K562 (cell line): ENCODE data around the gene HPS4. TPM values are rescaled to one million over a fixed set of nuclear protein-coding genes. Genes with fewer than 3 reads are reported as not detected.

Experiments used
- BMI1 ChIP-seq: fragments of 150-350 bp; IDR thresholded peaks from 2 replicates; pipeline ENCODE4 v1.6.1; 2014; ENCODE audit warnings: low read length
- CBFA2T2 ChIP-seq: fragments of 450-650 bp; conservative IDR thresholded peaks from 2 replicates; pipeline ENCODE4 v1.6.1; 2017; ENCODE audit warnings: mild to moderate bottlenecking
- DACH1 ChIP-seq: fragments of 450-650 bp; IDR thresholded peaks from 2 replicates; pipeline ENCODE4 v1.6.1; 2018; ENCODE audit not compliant: partially characterized antibody
- FOXK1 ChIP-seq: sonication (generic); formaldehyde crosslinking; IDR thresholded peaks from 2 replicates; pipeline ENCODE4 v1.8.0; 2022; ENCODE audit warnings: missing genetic modification reagents, mild to moderate bottlenecking, borderline replicate concordance
- GTF2B ChIP-seq: IDR thresholded peaks from 2 replicates; pipeline ENCODE4 v1.6.1; 2011; ENCODE audit not compliant: insufficient read length; ENCODE audit errors: extremely low read depth
- HNRNPK ChIP-seq: fragments of 200-400 bp; formaldehyde crosslinking; IDR thresholded peaks from one replicate; pipeline ENCODE4 v1.6.1; 2018; ENCODE audit warnings: mild to moderate bottlenecking, low read depth, low read length; ENCODE audit not compliant: poor library complexity, severe bottlenecking
- MCM7 ChIP-seq, 2 experiments: fragments of 450-650 bp; IDR thresholded peaks; 2 replicates each; pipeline ENCODE4 v1.6.1; 2016 to 2018
- MTA2 ChIP-seq: fragments of 450-650 bp; IDR thresholded peaks from 2 replicates; pipeline ENCODE4 v1.6.1; 2016; ENCODE audit warnings: low read depth
- NCOA2 ChIP-seq, 2 experiments: fragments of 450-650 bp; IDR thresholded peaks; 2 replicates each; pipeline ENCODE4 v1.6.1; 2018; ENCODE audit warnings: mild to moderate bottlenecking in 2 of 2, moderate library complexity in 1 of 2; ENCODE audit not compliant: partially characterized antibody in 2 of 2
- RAD21 ChIP-seq, 2 experiments: fragments of 250-450 bp in 1 of 2; fragments of 450-650 bp in 1 of 2; sonication (Bioruptor Pico) in 1 of 2; formaldehyde crosslinking in 1 of 2; IDR thresholded peaks in 1 of 2; conservative IDR thresholded peaks in 1 of 2; 2 replicates each; pipeline versions ENCODE4 v1.4.0 to v1.8.0; 2020 to 2022; ENCODE audit warnings: mild to moderate bottlenecking in 2 of 2, moderate library complexity in 1 of 2
- RFX1 ChIP-seq: fragments of 450-650 bp; IDR thresholded peaks from 2 replicates; pipeline ENCODE4 v1.6.1; 2016; ENCODE audit warnings: mild to moderate bottlenecking, moderate library complexity
- TCF7 ChIP-seq: sonication (generic); IDR thresholded peaks from 2 replicates; pipeline ENCODE4 v1.6.1; 2016; ENCODE audit warnings: antibody characterized with exemption, borderline replicate concordance
- TCF7L2 ChIP-seq: fragments of 150-350 bp; IDR thresholded peaks from 2 replicates; pipeline ENCODE4 v1.6.1; 2016; ENCODE audit warnings: low read depth, mild to moderate bottlenecking, low read length, moderate library complexity
- ZNF165 ChIP-seq: fragments of 250-450 bp; sonication (Bioruptor Pico); IDR thresholded peaks from 2 replicates; pipeline ENCODE4 v1.4.0; 2020; ENCODE audit warnings: borderline replicate concordance
- polyA plus RNA-seq, 8 experiments: library from polyadenylated mRNA; depleted of rRNA in 4 of 8; stranded (reverse) in 5 of 8; unstranded in 3 of 8; fragments of >200 nt; fragmentation: Nextera tagmentation in 2 of 8; fragmentation: Illumina TruSeq in 1 of 8; extraction: Ambion mirVana in 2 of 8; extraction: Trizol in 1 of 8; gene quantifications; 2 replicates each; pipeline versions ENCODE4 v1.2.1 to v1.2.3, GENCODE V29; 2011 to 2014; ENCODE audit warnings: inconsistent platforms in 1 of 8, missing spikeins in 1 of 8
- total RNA-seq, 7 experiments: library from RNA; depleted of rRNA in 6 of 7; stranded (reverse); fragments of >200 nt in 6 of 7; fragmentation: Illumina TruSeq in 2 of 7; extraction: Trizol in 2 of 7; gene quantifications; 2 replicates each; pipeline versions ENCODE4 v1.2.1 to v1.2.3, GENCODE V29; 2011 to 2021; ENCODE audit warnings: low replicate concordance in 1 of 7
- TF ChIP-seq, protein P1 (sequence below), 2 experiments: fragments of 450-650 bp in 1 of 2; sonication (generic) in 1 of 2; formaldehyde crosslinking in 1 of 2; IDR thresholded peaks in 1 of 2; conservative IDR thresholded peaks in 1 of 2; 2 replicates each; pipeline versions ENCODE4 v1.6.1 to v1.8.1; 2016 to 2023; ENCODE audit warnings: mild to moderate bottlenecking in 2 of 2, moderate library complexity in 2 of 2, inconsistent platforms in 1 of 2, missing genetic modification reagents in 1 of 2
- TF ChIP-seq, protein P2 (sequence below), 2 experiments: IDR thresholded peaks in 1 of 2; conservative IDR thresholded peaks in 1 of 2; 2 replicates each; pipeline ENCODE4 v1.6.1; 2016; ENCODE audit warnings: low read depth in 2 of 2, mild to moderate bottlenecking in 1 of 2, missing compliant biosample characterization in 1 of 2, missing genetic modification characterization in 1 of 2, moderate library complexity in 1 of 2

Gene HPS4
- total and polyA plus RNA-seq, 9 of the 15 experiments (the other 6 are each of a cell fraction or from before 2014, with no cell fraction given), result 12.8 to 29.2 (median 25.3) TPM

- TF ChIP-seq FOXK1 (CRISPR knock-in tag) (no peak), MTA2 (peak; percentile 84), TCF7L2 (no peak), DACH1 (no peak), ZNF165 (CRISPR knock-in tag) (no peak), TCF7 (peak; percentile 58; the same call in 1 of the 2 replicates), NCOA2 (IDR thresholded peaks at IDR 0.05; ENCODE audit: partially characterized antibody in 2 of 2) (peak; percentile 52 to 59), HNRNPK (no peak), BMI1 (no peak), MCM7 (IDR thresholded peaks at IDR 0.05) (no peak), RFX1 (no peak), RAD21 (CRISPR knock-in tag; conservative IDR thresholded peaks at IDR 0.05 in 1 of 2, IDR thresholded peaks at IDR 0.05 in 1 of 2) (peak in 1 of 2 experiments; percentile 23; a peak in 1 of 4 replicates), GTF2B (no peak), CBFA2T2 (peak; percentile 83)
- TF ChIP-seq, protein P1, sequence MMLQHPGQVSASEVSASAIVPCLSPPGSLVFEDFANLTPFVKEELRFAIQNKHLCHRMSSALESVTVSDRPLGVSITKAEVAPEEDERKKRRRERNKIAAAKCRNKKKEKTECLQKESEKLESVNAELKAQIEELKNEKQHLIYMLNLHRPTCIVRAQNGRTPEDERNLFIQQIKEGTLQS (IDR thresholded peaks at IDR 0.05), result peak; percentile 63
- TF ChIP-seq, protein P1 (CRISPR knock-in tag; conservative IDR thresholded peaks at IDR 0.05), result no peak
- TF ChIP-seq, protein P2, sequence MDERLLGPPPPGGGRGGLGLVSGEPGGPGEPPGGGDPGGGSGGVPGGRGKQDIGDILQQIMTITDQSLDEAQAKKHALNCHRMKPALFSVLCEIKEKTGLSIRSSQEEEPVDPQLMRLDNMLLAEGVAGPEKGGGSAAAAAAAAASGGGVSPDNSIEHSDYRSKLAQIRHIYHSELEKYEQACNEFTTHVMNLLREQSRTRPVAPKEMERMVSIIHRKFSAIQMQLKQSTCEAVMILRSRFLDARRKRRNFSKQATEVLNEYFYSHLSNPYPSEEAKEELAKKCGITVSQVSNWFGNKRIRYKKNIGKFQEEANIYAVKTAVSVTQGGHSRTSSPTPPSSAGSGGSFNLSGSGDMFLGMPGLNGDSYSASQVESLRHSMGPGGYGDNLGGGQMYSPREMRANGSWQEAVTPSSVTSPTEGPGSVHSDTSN (CRISPR knock-in tag; IDR thresholded peaks at IDR 0.05; ENCODE audit: low read depth), result no peak
- TF ChIP-seq, protein P2 (tag; conservative IDR thresholded peaks at IDR 0.05; ENCODE audit: low read depth), result peak; percentile 92
Observed at GRCh38 chr22:26404851-26405421, 78.6 kb downstream of the HPS4 start (continued).
